GM19099 (cell line): ENCODE results near the gene THADA.

Experiments used
- POLR2A ChIP-seq: IDR thresholded peaks from 3 replicates; pipeline ENCODE4 v1.6.1; 2011; ENCODE audit warnings: low read depth; ENCODE audit not compliant: insufficient read length; ENCODE audit errors: extremely low read depth

The THADA gene

GRCh38 chr2:43568228-43568627 is 27.6 kb downstream of the THADA start:
- no peak for TF ChIP-seq POLR2A

- TF ChIP-seq POLR2A = no peak
These were observed 29.4 kb downstream of the THADA start for GRCh38 chr2:43566461-43566729.

GRCh38 chr2:43563679-43564078 is 32.2 kb downstream of the THADA start:
- TF ChIP-seq POLR2A = no peak

- TF ChIP-seq POLR2A = no peak
These were observed 35.6 kb downstream of the THADA start for GRCh38 chr2:43560231-43560547.

- no peak for TF ChIP-seq POLR2A
These were observed 36.2 kb downstream of the THADA start for GRCh38 chr2:43559391-43560230.

GRCh38 chr2:43557196-43557595 is 38.6 kb downstream of the THADA start:
- TF ChIP-seq POLR2A = no peak

- no peak for TF ChIP-seq POLR2A
These were observed 39.6 kb downstream of the THADA start for GRCh38 chr2:43556256-43556655.

GRCh38 chr2:43553341-43553855 is 42.4 kb downstream of the THADA start:
- no peak for TF ChIP-seq POLR2A

- TF ChIP-seq POLR2A = no peak
These were observed 43.8 kb downstream of the THADA start for GRCh38 chr2:43551990-43552389.

GRCh38 chr2:43542285-43542933 is 53.4 kb downstream of the THADA start:
- no peak for TF ChIP-seq POLR2A

- TF ChIP-seq POLR2A = no peak
These were observed 54.7 kb downstream of the THADA start for GRCh38 chr2:43541165-43541564.

GRCh38 chr2:43540021-43540779 is 55.6 kb downstream of the THADA start:
- TF ChIP-seq POLR2A = no peak

- TF ChIP-seq POLR2A = no peak
These were observed 56.4 kb downstream of the THADA start for GRCh38 chr2:43539436-43539835.

GRCh38 chr2:43538034-43538670 is 57.7 kb downstream of the THADA start:
- no peak for TF ChIP-seq POLR2A

- no peak for TF ChIP-seq POLR2A
These were observed 58.7 kb downstream of the THADA start for GRCh38 chr2:43537137-43537536.
